Peyer's patch (tissue), 4 donors: Measurements from ENCODE around the gene RASD1. TPM values are rescaled to one million over a fixed set of nuclear protein-coding genes. Genes with fewer than 3 reads are reported as not detected.

ENCODE experiments used
- DNase-seq, 3 donors: peaks; one replicate each; pipeline ENCODE4 v3.0.0-alpha.2; 2017 to 2019
- H3K27ac ChIP-seq, 4 donors: fragments of 200-600 bp; sonication (generic); one replicate each; pipeline ENCODE4 v1.5.1; 2016 to 2019
- H3K27me3 ChIP-seq, 2 donors: fragments of 200-600 bp; sonication (generic); one replicate each; pipeline ENCODE4 v1.5.1; 2019
- H3K36me3 ChIP-seq, 3 donors: fragments of 200-600 bp; sonication (generic); one replicate each; pipeline ENCODE4 v1.5.1; 2016 to 2019
- H3K4me1 ChIP-seq, 4 donors: fragments of 200-600 bp; sonication (generic); one replicate each; pipeline ENCODE4 v1.5.1; 2016 to 2019
- H3K4me3 ChIP-seq, 4 donors: fragments of 200-600 bp; sonication (generic); 1 replicate in 3 of 4; 2 replicates in 1 of 4; pipeline ENCODE4 v1.5.1; 2016 to 2019; ENCODE audit warnings: mild to moderate bottlenecking in 1 of 4
- H3K9me3 ChIP-seq, 4 donors: fragments of 200-600 bp; sonication (generic); one replicate each; pipeline ENCODE4 v1.5.1; 2016 to 2019; ENCODE audit warnings: mild to moderate bottlenecking in 1 of 4
- CTCF ChIP-seq, 6 experiments: fragments of 450-650 bp in 4 of 6; fragments of 200-600 bp in 2 of 6; sonication (generic) in 1 of 6; IDR thresholded peaks; one replicate each; pipeline ENCODE4 v1.5.1; 2017 to 2019; ENCODE audit warnings: antibody characterized with exemption in 6 of 6, mild to moderate bottlenecking in 3 of 6, moderate library complexity in 1 of 6
- POLR2A ChIP-seq, 2 donors: fragments of 450-650 bp; IDR thresholded peaks; one replicate each; pipeline ENCODE4 v1.5.1; 2017; ENCODE audit warnings: antibody characterized with exemption in 2 of 2, mild to moderate bottlenecking in 2 of 2, moderate library complexity in 2 of 2
- total RNA-seq, 4 donors: library from RNA; depleted of rRNA; stranded (reverse); fragments of >200 nt; gene quantifications; one replicate each; pipeline ENCODE4 v1.1.0, GENCODE V29; 2016

RASD1 gene
- total RNA-seq, 4 donors from 2014 or later, result 15.0 to 32.2 (median 25.1) TPM

- TF ChIP-seq POLR2A (IDR thresholded peaks at IDR 0.05), result no peak
- TF ChIP-seq CTCF (IDR thresholded peaks at IDR 0.05), result no peak
Measured at GRCh38 chr17:17453088-17453487, 43.1 kb downstream of the RASD1 start.

GRCh38 chr17:17448723-17449122, 47.5 kb downstream of the RASD1 start:
- Histone ChIP-seq H3K27me3 (no peaks in the 10 kb centered on the region), H3K36me3 (no peaks in the 10 kb centered on the region), H3K4me1 (no peaks in the 10 kb centered on the region), H3K4me3 (no peak overlapping the region), H3K27ac (no peak overlapping the region), H3K9me3 (no peaks in the 10 kb centered on the region)
- DNase-seq, result no peak
- TF ChIP-seq CTCF (IDR thresholded peaks at IDR 0.05), result no peak
- no peak for TF ChIP-seq POLR2A (IDR thresholded peaks at IDR 0.05)

More at GRCh38 chr17:17453088-17453487, 43.1 kb downstream of the RASD1 start:
- Histone ChIP-seq H3K27ac (no peak overlapping the region), H3K36me3 (no peaks in the 10 kb centered on the region), H3K27me3 (no peaks in the 10 kb centered on the region), H3K9me3 (no peaks in the 10 kb centered on the region), H3K4me3 (no peak overlapping the region), H3K4me1 (no peaks in the 10 kb centered on the region)
- peak in 1 of 3 donors; percentile 23 for DNase-seq

GRCh38 chr17:17448076-17448475, 48.1 kb downstream of the RASD1 start:
- H3K27ac ChIP-seq, result no peak overlapping the region
- peak in 1 of 3 donors; percentile 10 for DNase-seq
- H3K36me3 ChIP-seq, result no peaks in the 10 kb centered on the region
- no peaks in the 10 kb centered on the region for H3K27me3 ChIP-seq
- H3K4me3 ChIP-seq, result no peak overlapping the region
- no peaks in the 10 kb centered on the region for H3K9me3 ChIP-seq
- TF ChIP-seq CTCF (IDR thresholded peaks at IDR 0.05), result no peak
- TF ChIP-seq POLR2A (IDR thresholded peaks at IDR 0.05), result no peak
- H3K4me1 ChIP-seq, result no peaks in the 10 kb centered on the region

- peak in 1 of 3 donors; percentile 40 for DNase-seq
- Histone ChIP-seq H3K36me3 (no peaks in the 10 kb centered on the region), H3K27me3 (no peaks in the 10 kb centered on the region), H3K4me1 (no peaks in the 10 kb centered on the region), H3K27ac (no peak overlapping the region), H3K9me3 (no peaks in the 10 kb centered on the region), H3K4me3 (no peak overlapping the region)
- no peak for TF ChIP-seq POLR2A (IDR thresholded peaks at IDR 0.05)
- no peak for TF ChIP-seq CTCF (IDR thresholded peaks at IDR 0.05)
Measured at GRCh38 chr17:17447264-17447663, 48.9 kb downstream of the RASD1 start.

GRCh38 chr17:17446666-17447155, 49.5 kb downstream of the RASD1 start:
- H3K27me3 ChIP-seq, result no peaks in the 10 kb centered on the region
- no peaks in the 10 kb centered on the region for H3K36me3 ChIP-seq
- H3K4me3 ChIP-seq, result no peak overlapping the region
- no peak overlapping the region for H3K27ac ChIP-seq
- peak in 1 of 3 donors; percentile 25 for DNase-seq
- H3K4me1 ChIP-seq, result no peaks in the 10 kb centered on the region
- no peaks in the 10 kb centered on the region for H3K9me3 ChIP-seq
- TF ChIP-seq POLR2A (IDR thresholded peaks at IDR 0.05), result no peak
- no peak for TF ChIP-seq CTCF (IDR thresholded peaks at IDR 0.05)
